ENCODE measurements around the gene TMEM176B.

DNA sequence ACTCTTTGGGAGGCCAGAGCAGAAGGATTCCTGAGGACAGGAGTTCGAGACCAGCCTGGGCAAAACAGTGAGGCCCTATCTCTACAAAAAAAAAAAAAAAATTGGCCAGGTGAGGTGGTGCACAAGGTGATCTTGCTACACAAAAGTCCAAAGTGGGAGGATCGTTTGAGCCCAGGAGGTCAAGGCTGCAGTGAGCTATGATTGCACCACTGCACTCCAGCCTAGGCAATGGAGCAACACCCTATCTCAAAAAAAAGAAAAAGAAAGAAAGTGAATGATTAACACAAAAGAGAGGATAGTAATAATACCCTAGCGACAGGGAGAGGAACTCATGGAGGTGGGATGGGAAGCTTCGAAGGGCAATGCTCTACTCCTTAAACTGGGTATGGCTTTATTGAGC, 30.4 kb downstream of the TMEM176B start:
- TF ChIP-seq, protein P1, sequence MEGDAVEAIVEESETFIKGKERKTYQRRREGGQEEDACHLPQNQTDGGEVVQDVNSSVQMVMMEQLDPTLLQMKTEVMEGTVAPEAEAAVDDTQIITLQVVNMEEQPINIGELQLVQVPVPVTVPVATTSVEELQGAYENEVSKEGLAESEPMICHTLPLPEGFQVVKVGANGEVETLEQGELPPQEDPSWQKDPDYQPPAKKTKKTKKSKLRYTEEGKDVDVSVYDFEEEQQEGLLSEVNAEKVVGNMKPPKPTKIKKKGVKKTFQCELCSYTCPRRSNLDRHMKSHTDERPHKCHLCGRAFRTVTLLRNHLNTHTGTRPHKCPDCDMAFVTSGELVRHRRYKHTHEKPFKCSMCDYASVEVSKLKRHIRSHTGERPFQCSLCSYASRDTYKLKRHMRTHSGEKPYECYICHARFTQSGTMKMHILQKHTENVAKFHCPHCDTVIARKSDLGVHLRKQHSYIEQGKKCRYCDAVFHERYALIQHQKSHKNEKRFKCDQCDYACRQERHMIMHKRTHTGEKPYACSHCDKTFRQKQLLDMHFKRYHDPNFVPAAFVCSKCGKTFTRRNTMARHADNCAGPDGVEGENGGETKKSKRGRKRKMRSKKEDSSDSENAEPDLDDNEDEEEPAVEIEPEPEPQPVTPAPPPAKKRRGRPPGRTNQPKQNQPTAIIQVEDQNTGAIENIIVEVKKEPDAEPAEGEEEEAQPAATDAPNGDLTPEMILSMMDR (conservative IDR thresholded peaks at IDR 0.05; ENCODE audit: low read length), result no peak
- no peak for TF ChIP-seq EZH2phosphoT487 (IDR thresholded peaks at IDR 0.05; ENCODE audit: borderline replicate concordance)

All from Loucy (cell line).